Sigmoid colon (tissue), 4 donors: ENCODE measurements around the gene SPDYE1.
"Not testable (repeated sequence)": the region's sequence is repeated elsewhere in the genome, so short reads cannot be mapped to it uniquely, and the experiment has no call there.

Experiments used
- POLR2A ChIP-seq, 2 donors: fragments of 450-650 bp; IDR thresholded peaks; one replicate each; pipeline ENCODE4 v1.6.1; 2016; ENCODE audit warnings: antibody characterized with exemption in 2 of 2, mild to moderate bottlenecking in 2 of 2, moderate library complexity in 2 of 2
- POLR2AphosphoS5 ChIP-seq, 4 donors: sonication (generic); formaldehyde crosslinking; IDR thresholded peaks; one replicate each; pipeline ENCODE4 v1.6.1; 2017; ENCODE audit warnings: antibody characterized with exemption in 4 of 4
- TF ChIP-seq, protein P1 (sequence below), 4 experiments: fragments of 450-650 bp in 3 of 4; fragments of 200-600 bp in 1 of 4; IDR thresholded peaks; one replicate each; pipeline ENCODE4 v1.5.1; 2016 to 2019; ENCODE audit warnings: antibody characterized with exemption in 4 of 4, mild to moderate bottlenecking in 3 of 4, moderate library complexity in 2 of 4

DNA sequence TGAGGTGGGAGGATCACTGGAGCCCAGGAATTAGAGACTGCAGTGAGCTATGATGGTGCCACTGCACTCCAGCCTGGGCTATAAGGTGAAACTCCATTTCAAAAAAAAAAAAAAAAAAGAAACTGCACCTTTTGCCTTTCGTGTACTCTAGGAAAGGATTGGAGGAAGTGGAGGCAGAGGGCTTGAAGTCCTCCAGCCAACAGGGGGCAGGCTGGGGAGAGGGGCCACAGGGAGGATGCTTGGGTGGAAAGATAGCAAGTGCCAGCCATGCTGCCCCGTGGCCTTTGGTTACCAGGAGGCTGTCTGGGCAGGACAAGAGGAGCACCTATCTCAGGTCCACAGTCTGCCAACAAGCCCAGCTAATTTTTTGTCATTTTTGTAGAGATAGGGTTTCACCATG is 14.0 kb upstream of the SPDYE1 start:
- not testable (repeated sequence) for TF ChIP-seq POLR2A, POLR2AphosphoS5 (IDR thresholded peaks at IDR 0.05)
- TF ChIP-seq, protein P1, sequence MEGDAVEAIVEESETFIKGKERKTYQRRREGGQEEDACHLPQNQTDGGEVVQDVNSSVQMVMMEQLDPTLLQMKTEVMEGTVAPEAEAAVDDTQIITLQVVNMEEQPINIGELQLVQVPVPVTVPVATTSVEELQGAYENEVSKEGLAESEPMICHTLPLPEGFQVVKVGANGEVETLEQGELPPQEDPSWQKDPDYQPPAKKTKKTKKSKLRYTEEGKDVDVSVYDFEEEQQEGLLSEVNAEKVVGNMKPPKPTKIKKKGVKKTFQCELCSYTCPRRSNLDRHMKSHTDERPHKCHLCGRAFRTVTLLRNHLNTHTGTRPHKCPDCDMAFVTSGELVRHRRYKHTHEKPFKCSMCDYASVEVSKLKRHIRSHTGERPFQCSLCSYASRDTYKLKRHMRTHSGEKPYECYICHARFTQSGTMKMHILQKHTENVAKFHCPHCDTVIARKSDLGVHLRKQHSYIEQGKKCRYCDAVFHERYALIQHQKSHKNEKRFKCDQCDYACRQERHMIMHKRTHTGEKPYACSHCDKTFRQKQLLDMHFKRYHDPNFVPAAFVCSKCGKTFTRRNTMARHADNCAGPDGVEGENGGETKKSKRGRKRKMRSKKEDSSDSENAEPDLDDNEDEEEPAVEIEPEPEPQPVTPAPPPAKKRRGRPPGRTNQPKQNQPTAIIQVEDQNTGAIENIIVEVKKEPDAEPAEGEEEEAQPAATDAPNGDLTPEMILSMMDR (IDR thresholded peaks at IDR 0.05), result not testable (repeated sequence)
